IPS-15b (cell line): ENCODE data around the gene PRAC1.

Source experiments
- H3K27me3 ChIP-seq: one replicate; pipeline ENCODE4 v1.6.1; 2013; ENCODE audit warnings: low read length; ENCODE audit not compliant: control insufficient read depth, insufficient read depth
- H3K36me3 ChIP-seq: one replicate; pipeline ENCODE4 v1.6.1; 2013; ENCODE audit warnings: low read length; ENCODE audit not compliant: control insufficient read depth, insufficient read depth
- H3K4me1 ChIP-seq: one replicate; pipeline ENCODE4 v1.6.1; 2013; ENCODE audit warnings: mild to moderate bottlenecking, low read length; ENCODE audit not compliant: control insufficient read depth, insufficient read depth
- H3K4me3 ChIP-seq: one replicate; pipeline ENCODE4 v1.5.1; 2013; ENCODE audit warnings: low read depth, low read length
- H3K9ac ChIP-seq: one replicate; pipeline ENCODE4 v1.6.1; 2013; ENCODE audit warnings: low read depth, mild to moderate bottlenecking, low read length
- H3K9me3 ChIP-seq: one replicate; pipeline ENCODE4 v1.6.1; 2013; ENCODE audit warnings: mild to moderate bottlenecking, low read length; ENCODE audit not compliant: control insufficient read depth, insufficient read depth

PRAC1 gene

GRCh38 chr17:48704361-48705248 lies 17.7 kb downstream of the PRAC1 start:
- H3K4me3 ChIP-seq = no peak overlapping the region
- no peak overlapping the region for H3K9ac ChIP-seq
- peaks cover 54% of the 10 kb centered on the region for H3K27me3 ChIP-seq
- H3K36me3 ChIP-seq = no peaks in the 10 kb centered on the region
- no peaks in the 10 kb centered on the region for H3K4me1 ChIP-seq
- H3K9me3 ChIP-seq = no peaks in the 10 kb centered on the region

DNA sequence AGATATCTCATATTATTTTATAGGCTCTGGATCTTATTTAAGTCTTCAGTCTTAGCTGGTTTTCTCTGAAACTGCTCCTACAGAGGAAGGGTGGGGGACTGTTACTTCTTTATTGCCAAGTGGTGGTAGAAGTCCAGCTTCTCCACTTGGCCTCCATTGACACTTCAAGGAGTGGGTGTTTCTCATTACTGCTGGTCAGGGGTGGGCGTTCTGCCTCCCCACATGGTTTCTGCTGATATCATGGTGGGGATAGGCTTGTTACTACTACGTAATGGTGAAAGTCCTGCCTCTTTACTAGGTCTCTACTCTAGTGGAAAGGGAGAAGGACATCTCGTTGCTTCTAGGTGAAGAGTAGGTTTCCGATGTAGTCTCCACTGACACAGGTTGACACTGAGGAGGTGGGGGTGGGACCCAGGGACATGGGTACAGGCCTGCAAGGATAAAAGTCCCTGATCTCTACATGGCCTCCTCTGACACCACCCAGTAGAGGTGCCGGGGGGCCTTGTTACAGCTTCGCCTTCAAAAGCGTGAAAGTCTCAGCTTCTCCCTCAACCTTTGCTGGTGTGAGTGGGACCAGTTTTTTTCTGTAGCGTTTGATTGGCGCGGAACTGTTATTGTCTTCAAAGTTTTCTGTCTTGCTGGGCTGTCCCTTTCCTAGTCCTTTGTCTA lies 20.3 kb downstream of the PRAC1 start:
- H3K27me3 ChIP-seq = peaks cover 39% of the 10 kb centered on the region
- no peak overlapping the region for H3K4me3 ChIP-seq
- H3K36me3 ChIP-seq = no peaks in the 10 kb centered on the region
- no peak overlapping the region for H3K9ac ChIP-seq
- no peaks in the 10 kb centered on the region for H3K4me1 ChIP-seq
- no peaks in the 10 kb centered on the region for H3K9me3 ChIP-seq

DNA sequence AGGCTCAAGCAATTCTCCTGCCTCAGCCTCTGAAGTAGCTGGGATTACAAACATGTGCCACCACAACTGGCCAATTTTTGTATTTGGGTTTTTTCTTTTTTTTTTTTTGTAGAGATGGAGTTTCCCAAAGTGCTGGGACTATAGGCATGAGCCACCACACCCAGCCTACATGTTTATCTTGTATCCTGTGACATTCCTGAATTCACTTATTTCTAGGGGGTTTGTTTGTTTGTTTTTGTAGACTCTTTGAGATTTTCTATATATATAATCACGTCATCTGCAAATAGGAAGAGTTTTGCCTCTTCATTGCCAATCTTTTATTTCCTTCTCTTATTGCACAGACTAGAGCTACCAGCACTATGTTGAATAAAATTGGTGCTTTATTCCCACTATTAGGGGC lies 29.1 kb downstream of the PRAC1 start:
- peaks cover 4% of the 10 kb centered on the region for H3K27me3 ChIP-seq

GRCh38 chr17:48692049-48692448 lies 30.3 kb downstream of the PRAC1 start:
- Histone ChIP-seq H3K9ac (no peak overlapping the region), H3K27me3 (peaks cover 4% of the 10 kb centered on the region), H3K9me3 (no peaks in the 10 kb centered on the region), H3K4me1 (no peaks in the 10 kb centered on the region), H3K36me3 (no peaks in the 10 kb centered on the region), H3K4me3 (no peak overlapping the region)

More for the DNA sequence above, 29.1 kb downstream of the PRAC1 start:
- H3K36me3 ChIP-seq = no peaks in the 10 kb centered on the region
- no peaks in the 10 kb centered on the region for H3K4me1 ChIP-seq
- no peaks in the 10 kb centered on the region for H3K9me3 ChIP-seq
- no peak overlapping the region for H3K9ac ChIP-seq
- H3K4me3 ChIP-seq = no peak overlapping the region

GRCh38 chr17:48690655-48691054 lies 31.7 kb downstream of the PRAC1 start:
- Histone ChIP-seq H3K4me3 (no peak overlapping the region), H3K9me3 (no peaks in the 10 kb centered on the region), H3K9ac (no peak overlapping the region), H3K27me3 (peaks cover 2% of the 10 kb centered on the region), H3K4me1 (no peaks in the 10 kb centered on the region), H3K36me3 (no peaks in the 10 kb centered on the region)

DNA sequence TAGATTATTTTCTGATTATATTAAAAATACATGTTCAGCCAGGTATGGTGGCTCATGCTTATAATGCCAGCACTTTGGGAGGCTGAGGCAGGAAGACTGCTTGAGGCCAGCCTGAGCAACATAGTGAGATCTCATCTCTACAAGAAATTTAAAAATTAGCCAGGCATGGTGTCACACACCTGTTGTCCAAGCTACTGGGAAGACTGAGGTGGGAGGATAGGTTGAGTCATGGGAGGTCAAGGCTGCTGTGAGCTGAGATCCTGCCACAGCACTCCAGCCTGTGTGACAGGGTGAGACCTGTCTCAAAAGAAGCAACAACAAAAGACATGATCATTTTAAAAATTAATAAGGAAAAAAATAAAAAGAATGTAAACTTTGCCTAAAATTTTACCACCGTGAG lies 40.7 kb downstream of the PRAC1 start:
- H3K36me3 ChIP-seq = no peaks in the 10 kb centered on the region
- no peaks in the 10 kb centered on the region for H3K9me3 ChIP-seq
- H3K9ac ChIP-seq = no peak overlapping the region
- no peak overlapping the region for H3K4me3 ChIP-seq
- H3K4me1 ChIP-seq = no peaks in the 10 kb centered on the region
- peaks cover 43% of the 10 kb centered on the region for H3K27me3 ChIP-seq

- H3K36me3 ChIP-seq = no peaks in the 10 kb centered on the region
- H3K9me3 ChIP-seq = no peaks in the 10 kb centered on the region
Measured at GRCh38 chr17:48679385-48680096, 42.8 kb downstream of the PRAC1 start.

GRCh38 chr17:48678141-48678971 lies 44.0 kb downstream of the PRAC1 start:
- Histone ChIP-seq H3K36me3 (no peaks in the 10 kb centered on the region), H3K9me3 (no peaks in the 10 kb centered on the region), H3K4me3 (peak overlapping the region; percentile 56), H3K4me1 (no peaks in the 10 kb centered on the region), H3K27me3 (peaks cover 60% of the 10 kb centered on the region), H3K9ac (no peak overlapping the region)

More at GRCh38 chr17:48679385-48680096, 42.8 kb downstream of the PRAC1 start:
- no peak overlapping the region for H3K4me3 ChIP-seq
- H3K4me1 ChIP-seq = no peaks in the 10 kb centered on the region
- peaks cover 58% of the 10 kb centered on the region for H3K27me3 ChIP-seq
- H3K9ac ChIP-seq = no peak overlapping the region

GRCh38 chr17:48676963-48677558 lies 45.3 kb downstream of the PRAC1 start:
- Histone ChIP-seq H3K36me3 (no peaks in the 10 kb centered on the region), H3K9ac (no peak overlapping the region), H3K4me3 (no peak overlapping the region), H3K9me3 (no peaks in the 10 kb centered on the region), H3K4me1 (no peaks in the 10 kb centered on the region), H3K27me3 (peaks cover 68% of the 10 kb centered on the region)

- no peak overlapping the region for H3K9ac ChIP-seq
Measured at GRCh38 chr17:48672340-48672739, 50.0 kb downstream of the PRAC1 start.

More at GRCh38 chr17:48672340-48672739, 50.0 kb downstream of the PRAC1 start:
- Histone ChIP-seq H3K27me3 (peaks cover 61% of the 10 kb centered on the region), H3K4me1 (no peaks in the 10 kb centered on the region), H3K9me3 (no peaks in the 10 kb centered on the region), H3K36me3 (no peaks in the 10 kb centered on the region), H3K4me3 (no peak overlapping the region)
